ENCODE measurements around the gene RNF5.
"Not testable (repeated sequence)": the region's sequence is repeated elsewhere in the genome, so short reads cannot be mapped to it uniquely, and the experiment has no call there.

Gene RNF5

DNA sequence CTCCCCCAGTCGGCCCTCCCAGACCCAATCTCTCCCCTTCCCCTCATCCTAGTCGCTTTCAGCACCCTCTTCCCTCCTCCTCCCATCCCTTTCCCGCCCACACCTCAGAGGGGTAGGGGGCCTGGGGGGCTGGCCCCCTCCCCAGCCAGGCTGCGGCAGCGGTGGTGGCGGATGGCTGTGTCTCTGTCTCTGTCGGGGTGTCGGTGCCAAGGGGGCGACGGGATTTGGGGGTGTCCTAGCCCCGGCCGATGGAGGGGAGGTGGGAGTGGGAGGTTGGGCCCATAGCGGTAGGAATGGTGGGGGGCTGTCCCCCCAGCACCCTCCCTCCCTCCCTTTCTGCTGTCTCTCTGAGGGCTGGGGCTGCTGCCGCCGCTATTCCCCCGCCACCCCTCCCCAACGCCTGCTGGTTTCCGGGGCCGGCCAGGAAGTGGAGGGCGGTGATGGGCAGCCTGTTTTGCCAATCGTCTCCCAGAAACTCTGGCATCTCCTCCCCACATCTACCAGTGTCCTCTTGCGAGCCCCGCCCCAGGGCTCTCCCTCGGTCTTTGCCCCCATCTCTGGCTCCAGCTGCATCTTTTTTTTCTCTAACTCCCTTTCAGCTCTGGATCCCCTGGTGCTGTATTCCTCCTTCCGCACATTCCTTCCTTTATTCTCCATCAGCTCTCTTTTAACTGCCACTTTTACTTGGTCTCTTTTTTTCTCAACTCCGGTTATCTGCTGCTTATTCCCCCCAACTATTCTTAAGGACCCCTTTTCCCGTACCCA lies 2.3 kb upstream of the RNF5 start, which contains the start of gene AGPAT1:
TSS of gene AGPAT1 (minus strand) at position 374 of the 765 bp plus-strand sequence. CDS start 4,588 bp downstream, outside the sequence.
- DNase-seq (ENCODE audit: low spot score), result peak; percentile 98

DNA sequence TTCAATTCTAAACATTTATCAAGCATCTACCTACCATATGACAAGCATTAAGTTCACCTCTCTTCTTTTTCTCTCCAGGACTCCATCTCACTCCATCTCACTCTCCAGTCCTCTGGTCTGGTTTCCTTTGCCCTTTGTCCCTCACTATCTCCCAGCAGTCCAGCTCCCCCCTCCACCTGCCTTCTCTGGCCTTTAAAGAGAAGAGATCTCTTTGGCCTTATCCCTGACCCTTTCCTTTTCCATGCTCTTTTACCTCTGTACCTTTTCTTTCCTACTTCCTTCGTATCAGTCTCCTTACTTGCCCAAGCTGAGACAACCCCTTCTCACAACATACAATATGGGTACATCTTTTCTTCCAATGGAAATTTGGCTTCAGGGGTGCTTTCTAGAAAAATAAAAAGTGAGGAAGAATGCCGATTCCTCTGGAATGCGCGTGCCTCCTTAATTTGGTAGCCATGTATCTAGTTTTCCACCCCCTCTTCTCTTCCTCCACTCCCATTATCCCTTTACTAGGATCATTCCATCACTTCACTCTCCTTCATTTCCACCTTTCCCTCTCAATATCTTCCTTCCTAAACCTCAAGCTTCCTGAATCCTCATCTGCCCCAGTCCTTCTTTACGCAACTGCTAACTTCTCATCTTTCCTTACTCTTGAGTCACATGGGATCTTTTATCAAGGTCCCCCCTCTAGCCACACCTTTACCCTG lies 1.6 kb upstream of the RNF5 start:
- DNase-seq (ENCODE audit: low spot score), result no peak

DNA sequence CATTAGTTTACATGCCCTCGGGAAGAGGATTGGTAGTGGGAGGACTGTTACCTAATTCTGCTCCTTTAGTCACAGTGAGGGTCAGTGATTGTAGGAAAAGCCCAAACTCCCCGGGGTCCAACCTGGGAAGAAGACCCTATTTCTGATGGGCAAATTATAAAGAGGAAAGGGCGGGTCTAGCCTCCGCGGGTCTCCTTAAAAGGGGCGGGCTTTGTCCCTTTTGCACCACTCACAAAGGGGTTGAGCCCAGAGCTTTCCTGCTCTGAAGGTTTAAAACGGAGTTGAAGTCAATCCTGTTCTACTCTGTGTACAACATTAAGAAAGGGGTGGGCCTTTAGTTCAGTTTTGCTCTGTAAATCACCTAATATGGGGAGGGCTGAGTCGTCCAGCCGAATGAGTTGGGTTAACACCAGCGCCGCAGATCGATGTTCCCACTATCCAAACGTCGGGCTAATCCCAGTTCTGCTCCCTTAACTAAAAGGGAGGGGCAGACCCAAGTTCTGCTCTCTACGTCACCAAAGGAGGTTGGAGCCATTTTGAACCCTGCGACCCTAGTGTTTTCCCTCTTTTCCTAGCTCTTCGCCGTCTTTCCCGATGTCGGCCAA lies 920 bp upstream of the RNF5 start:
- no peak for DNase-seq (ENCODE audit: low spot score)

DNA sequence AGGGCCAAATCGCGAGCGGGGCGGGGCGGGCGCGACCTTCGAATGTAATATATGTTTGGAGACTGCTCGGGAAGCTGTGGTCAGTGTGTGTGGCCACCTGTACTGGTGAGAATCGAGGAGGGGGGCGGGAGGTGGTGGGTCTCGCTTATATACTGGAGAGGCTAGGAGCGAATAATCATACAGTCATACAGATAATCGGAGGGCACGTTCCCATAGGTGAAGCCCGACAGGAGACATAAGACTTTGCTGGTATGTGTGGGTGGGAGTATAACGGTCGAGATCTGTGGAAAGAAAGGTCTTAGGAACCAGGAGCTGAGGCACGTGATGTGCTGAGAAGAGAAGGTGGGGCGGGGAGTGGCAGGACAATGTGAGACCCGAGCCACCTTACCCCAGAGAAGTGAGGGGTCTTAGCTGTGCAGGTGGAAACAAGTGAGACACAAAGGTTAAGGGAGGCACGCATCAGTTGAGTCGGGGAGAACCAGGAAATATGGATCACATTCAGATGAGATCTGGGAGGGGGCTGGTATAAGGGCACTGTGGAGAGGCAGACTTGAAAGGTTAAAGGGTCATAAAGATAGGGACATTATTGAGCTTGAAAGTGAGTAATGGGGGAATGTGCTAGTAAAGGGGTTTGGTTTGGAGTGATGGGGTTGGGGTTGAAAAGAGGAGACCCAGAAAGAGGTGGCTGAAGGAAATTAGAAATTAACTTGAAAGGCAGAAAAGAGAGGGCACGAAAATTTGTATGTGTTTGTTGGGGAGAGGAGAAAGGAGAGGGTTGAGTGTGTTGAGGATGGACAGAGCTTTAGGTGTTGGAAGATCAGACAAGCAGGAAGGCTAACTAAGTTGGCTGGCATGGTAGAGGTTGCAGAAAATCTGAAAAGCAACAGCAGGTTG lies 589 bp downstream of the RNF5 start:
- peak; percentile 62 for DNase-seq (ENCODE audit: low spot score)

DNA sequence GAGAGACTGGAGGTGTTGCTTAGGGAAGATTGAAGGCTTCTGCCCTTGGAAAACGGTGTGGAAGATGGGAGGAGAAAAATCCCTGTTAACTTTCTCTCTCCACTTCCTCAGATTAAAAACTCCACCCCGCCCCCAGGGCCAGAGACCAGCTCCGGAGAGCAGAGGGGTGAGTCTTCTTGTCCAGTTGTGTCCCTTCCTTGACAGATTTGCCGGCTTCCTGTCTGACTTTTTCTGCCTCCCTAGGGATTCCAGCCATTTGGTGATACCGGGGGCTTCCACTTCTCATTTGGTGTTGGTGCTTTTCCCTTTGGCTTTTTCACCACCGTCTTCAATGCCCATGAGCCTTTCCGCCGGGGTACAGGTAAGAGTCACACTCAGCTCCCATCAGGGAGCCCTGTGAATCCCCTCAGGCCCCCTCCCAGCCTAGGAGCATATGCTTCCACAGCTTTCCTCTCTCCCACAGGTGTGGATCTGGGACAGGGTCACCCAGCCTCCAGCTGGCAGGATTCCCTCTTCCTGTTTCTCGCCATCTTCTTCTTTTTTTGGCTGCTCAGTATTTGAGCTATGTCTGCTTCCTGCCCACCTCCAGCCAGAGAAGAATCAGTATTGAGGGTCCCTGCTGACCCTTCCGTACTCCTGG lies 1.7 kb downstream of the RNF5 start:
- no peak for DNase-seq (ENCODE audit: low spot score)

DNA sequence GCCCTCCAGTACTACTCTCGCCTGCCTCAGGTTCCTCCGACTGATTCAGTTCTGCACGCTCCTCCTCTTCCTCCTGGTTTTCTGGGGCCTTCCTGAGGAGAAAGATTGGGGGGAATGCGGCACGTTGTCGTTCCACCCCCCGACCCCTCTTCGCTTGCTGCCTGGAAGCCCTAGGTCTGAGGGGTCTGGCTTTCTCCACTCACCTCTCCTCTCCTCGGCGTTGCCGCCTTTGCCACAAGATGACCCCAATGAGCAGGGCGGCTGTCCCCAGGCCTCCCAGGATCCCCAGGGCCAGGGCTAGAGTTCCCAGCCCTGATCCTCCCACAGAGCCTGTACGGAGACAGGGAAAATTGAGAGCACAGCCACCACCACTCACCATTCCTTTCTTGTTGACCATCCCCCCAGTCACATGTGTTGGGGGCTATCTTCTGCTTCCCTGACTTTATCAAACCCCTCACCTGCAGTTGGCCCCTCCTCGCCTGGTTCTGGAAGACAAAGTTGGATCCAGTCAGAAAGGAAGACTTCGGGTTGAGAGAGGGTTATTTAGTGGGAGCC lies 3.0 kb downstream of the RNF5 start:
- no peak for DNase-seq (ENCODE audit: low spot score)

DNA sequence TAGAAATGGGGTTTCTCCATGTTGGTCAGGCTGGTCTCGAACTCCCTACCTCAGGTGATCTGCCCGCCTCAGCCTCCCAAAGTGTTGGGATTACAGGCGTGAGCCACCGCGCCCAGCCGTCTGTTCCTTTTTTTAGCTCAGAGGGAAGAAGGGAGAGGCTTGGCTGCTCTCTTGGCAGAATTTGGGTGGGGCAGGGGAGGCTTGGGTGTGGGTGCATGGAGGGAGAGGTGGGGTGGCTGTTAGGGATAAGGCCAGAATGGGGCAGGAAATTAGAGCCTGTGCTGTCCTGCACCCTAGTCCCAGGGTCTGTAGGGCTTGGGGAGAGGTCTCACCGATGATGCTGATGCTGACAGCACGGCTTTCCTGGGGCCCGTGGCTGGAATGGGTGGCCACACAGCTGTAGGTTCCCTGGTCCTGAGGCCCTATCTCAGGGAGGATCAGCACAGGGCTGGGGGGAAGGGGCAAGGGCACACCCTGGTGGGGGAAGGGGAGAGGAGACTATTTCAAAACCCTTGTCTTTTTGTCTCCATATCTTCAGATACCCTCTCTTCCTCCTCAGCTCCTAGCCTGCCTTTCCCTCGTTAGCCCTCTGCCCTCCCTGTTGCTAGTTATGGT lies 3.8 kb downstream of the RNF5 start:
- no peak for DNase-seq (ENCODE audit: low spot score)

DNA sequence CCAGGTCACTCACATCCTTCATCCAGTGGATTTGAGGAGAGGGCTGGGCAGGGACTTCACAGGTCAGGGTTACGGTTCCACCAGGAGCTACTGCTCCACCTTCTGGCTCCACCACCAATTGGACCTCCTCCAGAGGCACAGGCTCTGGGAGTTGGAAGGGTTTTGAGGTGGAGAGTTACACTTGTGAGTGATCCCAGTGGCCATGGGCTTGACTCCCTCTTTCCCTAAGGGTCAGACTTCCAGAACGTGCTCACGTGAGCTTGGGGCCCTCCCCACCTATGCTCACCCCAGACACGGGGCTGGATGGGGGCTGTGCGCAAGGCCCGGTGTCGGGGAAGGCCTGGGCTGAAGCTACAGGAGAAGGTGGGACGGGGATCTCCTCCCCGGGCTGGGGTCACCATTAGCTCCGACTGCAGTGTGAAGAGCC lies 4.4 kb downstream of the RNF5 start:
- DNase-seq (ENCODE audit: low spot score), result no peak

DNA sequence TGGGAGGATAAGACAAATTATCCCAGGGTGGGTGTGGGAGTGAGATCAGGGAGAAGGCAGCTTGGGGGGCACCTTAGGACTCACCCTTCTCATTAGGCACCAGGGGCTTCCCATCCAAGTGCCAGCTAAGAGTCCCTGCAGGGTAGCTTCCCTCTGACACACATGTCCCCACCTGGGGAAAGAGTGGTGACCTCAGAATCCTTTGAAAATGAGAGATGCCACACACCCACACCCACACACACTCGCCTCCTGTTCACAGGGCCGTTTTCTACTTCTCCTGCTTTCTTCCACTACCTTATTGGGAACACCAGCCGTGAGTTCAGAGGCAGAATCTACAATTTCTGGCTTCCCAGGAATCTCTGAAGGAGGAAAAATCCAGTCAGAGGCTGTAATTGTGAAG lies 4.8 kb downstream of the RNF5 start:
- no peak for DNase-seq (ENCODE audit: low spot score)

DNA sequence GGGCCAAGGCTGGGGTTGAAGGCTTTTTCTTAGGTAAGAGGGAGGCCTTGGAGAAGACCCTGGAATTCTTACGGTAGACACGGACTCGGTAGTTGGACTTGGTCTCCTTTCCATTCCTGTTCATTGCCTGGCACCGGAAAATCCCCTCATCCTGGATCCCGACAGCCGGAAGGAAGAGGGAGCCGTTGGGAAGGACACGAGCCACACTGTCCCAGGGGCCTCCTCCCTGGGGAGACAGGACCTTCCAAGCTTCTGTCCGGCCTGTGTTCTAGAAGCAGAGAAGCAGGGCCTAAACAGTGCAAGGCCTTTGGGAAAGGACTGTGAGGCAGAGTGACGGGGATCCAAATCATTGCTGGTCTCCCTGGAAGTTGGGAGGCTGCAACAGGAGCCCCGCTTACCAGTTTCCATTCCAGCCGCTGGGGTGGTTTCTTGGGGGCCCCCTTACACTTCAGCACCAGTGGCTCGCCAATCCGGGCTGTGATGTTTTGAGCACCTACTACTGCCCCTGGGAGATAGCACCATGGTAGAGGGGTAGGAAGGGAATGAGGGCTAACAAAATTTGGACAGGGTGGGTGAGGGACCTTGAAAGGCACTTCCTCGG lies 5.4 kb downstream of the RNF5 start:
- no peak for DNase-seq (ENCODE audit: low spot score)

DNA sequence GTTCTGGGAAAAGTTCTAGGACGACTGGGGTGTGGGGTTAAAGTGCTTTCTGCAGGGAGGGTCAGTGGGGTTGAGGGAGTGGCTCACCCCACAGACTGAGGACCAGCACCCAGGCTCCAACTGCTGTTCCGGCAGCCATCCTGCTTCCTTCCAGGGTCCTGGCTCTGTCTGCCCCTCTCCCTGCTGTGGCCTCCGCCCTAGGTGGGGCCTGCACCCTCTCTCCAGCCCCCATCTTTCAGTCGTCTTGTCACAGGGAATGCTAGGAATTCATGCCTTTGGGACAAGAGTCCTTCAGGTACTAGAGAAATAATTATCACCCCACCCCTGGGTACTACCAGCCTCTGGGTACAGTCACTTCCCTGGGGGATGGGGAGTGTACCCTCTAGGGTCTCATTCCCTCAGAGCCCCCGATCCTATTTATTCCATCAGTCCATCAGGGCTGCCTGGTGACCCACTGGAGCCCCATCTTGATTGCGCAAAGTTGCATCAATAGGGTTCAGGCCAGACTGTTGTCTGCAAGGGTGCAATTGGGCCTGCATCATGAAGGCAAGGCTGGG lies 6.0 kb downstream of the RNF5 start, which contains the start of gene AGER:
TSS of gene AGER (minus strand) at position 170 of the 557 bp plus-strand sequence. CDS start at position 139, 31 bp downstream.
- DNase-seq (ENCODE audit: low spot score), result no peak

DNA sequence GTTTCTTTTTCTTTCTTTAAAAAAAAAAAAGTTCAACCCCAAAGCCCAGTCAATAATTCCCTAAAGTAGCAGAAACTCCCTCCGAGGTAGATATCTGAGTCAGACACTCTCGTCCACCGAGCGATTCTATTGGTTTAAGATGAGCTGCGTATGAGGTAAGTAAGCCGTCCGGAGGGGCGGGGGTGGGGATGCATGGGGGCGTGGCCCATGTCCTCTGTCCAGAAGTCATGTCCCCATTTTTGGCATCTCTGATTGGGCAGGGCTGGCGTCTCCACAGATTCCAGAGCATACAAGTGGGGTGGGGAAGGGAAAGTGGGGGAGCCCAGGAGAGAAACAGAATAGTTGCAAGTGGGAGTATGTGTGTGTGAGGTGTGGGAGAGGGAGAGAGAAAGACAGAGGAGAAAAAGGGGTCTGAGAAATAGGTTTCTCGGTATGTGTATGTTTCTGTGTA lies 7.5 kb downstream of the RNF5 start:
- not testable (repeated sequence) for DNase-seq (ENCODE audit: low spot score)

DNA sequence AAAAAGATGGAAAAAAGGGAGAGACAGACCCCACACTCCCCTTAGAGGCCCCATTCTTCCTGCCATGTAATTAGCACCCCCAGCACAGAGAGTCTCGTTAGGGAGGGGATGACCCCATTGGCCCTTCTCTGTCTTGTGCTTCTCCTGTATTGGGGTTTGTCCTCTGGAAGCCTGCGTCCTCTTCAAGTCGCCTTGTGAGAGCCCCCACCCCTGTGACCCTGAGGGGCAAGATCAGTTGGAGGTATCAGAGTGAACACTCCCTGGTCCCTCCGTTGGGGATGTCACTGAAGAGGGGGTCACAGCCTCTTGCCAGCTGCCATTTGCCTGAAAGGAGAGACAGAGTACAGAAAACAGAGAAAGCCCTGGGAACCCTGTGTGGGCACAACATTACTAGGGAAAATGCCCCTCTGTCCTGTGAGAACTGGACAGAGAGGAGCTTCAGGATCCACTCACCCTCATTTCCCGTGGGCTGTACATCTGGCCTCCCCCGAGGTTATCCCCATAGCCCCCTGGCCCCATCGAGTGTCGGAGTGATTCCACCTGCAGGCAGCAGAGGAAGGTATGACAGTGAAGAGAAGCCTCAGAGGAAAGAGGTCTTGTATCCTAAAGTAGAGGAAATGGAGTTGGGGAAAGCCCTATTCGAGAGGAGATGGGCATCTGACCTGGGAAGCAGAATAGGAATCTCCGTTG lies 8.1 kb downstream of the RNF5 start:
- not testable (repeated sequence) for DNase-seq (ENCODE audit: low spot score)

DNA sequence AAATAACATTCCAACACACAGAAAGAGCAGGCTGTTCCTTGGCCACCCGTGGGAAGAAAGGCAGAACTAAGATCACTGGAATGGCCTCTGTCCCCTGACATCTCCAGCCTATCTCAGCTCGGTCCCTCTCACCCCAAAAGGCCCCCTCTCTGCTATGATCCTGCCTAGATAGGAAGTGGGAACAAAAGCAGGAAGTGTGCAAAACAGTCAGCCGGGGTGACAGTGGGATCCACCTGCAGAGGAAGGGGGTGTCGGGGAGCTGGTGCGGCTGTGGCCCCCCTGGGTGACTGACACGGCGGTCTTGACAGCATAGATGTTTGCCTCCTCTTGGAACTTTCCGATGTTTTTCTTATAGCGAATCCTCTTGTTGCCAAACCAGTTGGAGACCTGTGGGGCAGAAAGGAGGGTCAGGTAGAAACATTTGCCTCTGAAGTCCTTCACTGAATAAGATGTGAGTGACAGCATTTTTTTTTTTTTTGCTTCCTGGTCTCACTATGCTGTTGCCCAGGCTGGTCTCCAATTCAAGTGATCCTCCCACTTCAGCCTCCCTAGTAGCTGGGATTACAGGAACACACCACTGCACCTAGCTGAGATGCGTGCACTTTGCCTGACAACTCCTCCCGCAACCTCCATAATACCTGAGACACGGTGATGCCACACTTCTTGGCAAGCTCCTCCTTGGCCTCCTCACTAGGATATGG lies 9.0 kb downstream of the RNF5 start:
- DNase-seq (ENCODE audit: low spot score), result no peak

DNA sequence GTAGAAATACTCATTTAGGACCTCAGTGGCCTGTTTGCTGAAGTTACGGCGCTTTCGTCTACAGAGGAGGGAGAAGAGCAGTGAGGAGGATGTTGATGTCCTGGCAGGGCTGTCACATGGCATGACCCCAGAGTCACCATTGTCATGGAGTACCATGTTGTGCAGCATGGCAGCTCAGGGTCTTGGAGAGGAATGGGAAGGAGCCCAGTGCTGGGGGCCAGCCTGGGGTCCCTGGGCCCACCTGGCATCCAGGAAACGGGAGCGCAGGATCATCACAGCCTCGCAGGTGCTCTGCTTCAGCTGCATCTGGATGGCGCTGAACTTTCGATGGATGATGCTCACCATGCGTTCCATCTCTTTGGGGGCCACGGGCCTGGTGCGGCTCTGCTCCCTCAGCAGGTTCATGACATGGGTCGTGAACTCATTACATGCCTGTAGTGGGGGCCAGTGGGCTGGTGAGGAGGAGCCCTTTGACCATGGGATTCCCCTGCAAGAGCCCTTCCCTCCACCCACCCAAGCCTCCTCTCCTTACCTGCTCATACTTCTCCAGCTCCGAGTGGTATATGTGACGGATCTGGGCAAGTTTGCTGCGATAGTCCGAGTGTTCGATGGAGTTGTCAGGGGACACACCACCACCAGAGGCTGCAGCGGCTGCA lies 9.6 kb downstream of the RNF5 start:
- DNase-seq (ENCODE audit: low spot score), result not testable (repeated sequence)

DNA sequence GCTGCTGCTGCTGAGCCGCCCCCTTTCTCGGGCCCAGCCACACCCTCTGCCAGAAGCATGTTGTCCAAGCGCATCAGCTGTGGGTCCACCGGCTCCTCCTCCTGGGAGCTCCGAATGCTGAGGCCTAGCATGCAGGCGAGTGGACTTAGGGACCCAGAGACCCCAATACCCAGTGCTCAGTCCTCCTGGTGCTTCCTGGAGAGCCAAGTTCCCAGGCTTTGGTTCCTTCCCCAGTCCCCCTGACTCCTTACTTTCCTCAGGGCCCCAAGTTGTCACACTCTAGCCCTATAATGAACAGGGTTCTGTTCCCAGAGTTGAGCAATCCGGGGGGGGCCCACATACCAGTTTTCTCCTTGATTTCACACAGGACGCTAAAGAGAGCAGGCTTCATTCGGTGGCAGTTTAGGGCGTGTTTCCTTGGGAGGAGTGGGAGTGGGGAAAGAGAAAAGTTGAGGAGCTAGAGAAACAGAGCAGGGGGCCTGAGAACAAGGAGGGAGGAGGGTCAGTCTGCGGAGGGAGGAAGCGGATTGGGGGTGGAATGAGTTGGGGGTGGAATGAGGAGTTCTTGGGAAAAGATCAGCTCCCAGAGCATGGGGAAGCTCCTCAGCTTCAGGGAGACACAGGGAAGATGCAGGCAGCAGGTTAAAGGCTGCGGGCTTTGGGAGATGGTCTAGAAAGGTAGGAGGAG lies 10.3 kb downstream of the RNF5 start:
- DNase-seq (ENCODE audit: low spot score), result no peak

DNA sequence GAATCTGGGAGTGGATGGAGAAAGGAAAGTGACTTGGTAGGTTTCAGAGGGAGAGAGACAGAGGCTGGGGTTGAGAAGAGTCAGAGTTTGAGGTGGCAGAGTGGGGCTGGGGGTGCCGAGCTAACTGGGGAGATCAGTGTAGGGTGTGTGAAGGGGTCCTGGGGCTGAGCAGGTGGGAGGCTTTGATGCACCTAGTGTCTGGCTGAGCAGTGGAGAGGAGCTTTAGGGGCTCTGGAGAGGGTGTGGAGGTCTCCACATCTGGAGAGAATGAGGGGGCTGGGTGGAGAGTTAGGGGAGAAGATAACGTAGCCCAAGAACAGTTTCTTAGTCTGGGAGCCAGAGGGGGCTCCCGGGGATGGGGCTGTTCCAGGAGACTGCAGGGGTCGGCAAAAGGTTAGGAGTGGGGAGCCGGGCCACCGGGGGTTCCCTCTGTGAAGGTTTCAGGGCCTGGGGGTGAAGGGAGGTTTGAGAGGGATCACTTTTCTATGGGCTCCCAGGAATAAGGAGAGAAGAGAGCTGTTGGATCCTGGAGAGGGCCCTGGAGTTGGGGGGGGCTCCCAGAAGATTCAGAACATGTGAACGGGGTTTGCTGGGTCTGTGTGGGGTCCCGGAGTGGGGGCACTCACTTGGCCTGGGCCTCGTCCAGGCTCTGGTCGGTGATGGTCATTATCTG lies 11.0 kb downstream of the RNF5 start:
- no peak for DNase-seq (ENCODE audit: low spot score)

Data from left forelimb (tissue), 1 donor.